Stimulated activated CD4-positive, alpha-beta T cell treated with anti-CD3 and anti-CD28 coated beads, TNF-alpha, amount 100 ng/mL, for 48 hours (primary cell): ENCODE results near the gene GATAD2A.
"Not testable (repeated sequence)": the region's sequence is repeated elsewhere in the genome, so short reads cannot be mapped to it uniquely, and the experiment has no call there.

ENCODE experiments used
- DNase-seq, 3 donors: peaks; one replicate each; pipeline ENCODE4 v3.0.0-alpha.2; 2020; ENCODE audit warnings: low read depth in 3 of 3

GATAD2A gene

GRCh38 chr19:19404879-19405860 is at the start of gene GATAD2A:
GATAD2A (plus strand) TSS chr19:19405675; CDS start chr19:19465346, 59,671 bp downstream.
- DNase-seq: peak; percentile 80 to 92 (median 83)

GRCh38 chr19:19356500-19356899 is 49.0 kb upstream of the GATAD2A start:
- DNase-seq: no peak

GRCh38 chr19:19356901-19357566 is 48.4 kb upstream of the GATAD2A start:
- no peak for DNase-seq

- peak; percentile 59 to 64 (median 64) for DNase-seq
Measured at GRCh38 chr19:19361075-19361594, 44.3 kb upstream of the GATAD2A start.

GRCh38 chr19:19362075-19362474 is 43.4 kb upstream of the GATAD2A start:
- DNase-seq: no peak

- peak; percentile 41 to 63 (median 41) for DNase-seq
Measured at GRCh38 chr19:19366434-19367396, 38.8 kb upstream of the GATAD2A start.

GRCh38 chr19:19368087-19368486 is 37.4 kb upstream of the GATAD2A start:
- DNase-seq: no peak

- no peak for DNase-seq
Measured at GRCh38 chr19:19371059-19371458, 34.4 kb upstream of the GATAD2A start.

- peak in 1 of 3 donors; percentile 23 for DNase-seq
Measured at GRCh38 chr19:19372656-19373416, 32.6 kb upstream of the GATAD2A start.

GRCh38 chr19:19379527-19379926 is 25.9 kb upstream of the GATAD2A start:
- DNase-seq: no peak

GRCh38 chr19:19380316-19380715 is 25.2 kb upstream of the GATAD2A start:
- not testable (repeated sequence) for DNase-seq

GRCh38 chr19:19381007-19381926 is 24.2 kb upstream of the GATAD2A start:
- DNase-seq: no peak

- DNase-seq: no peak
Measured at GRCh38 chr19:19382118-19382517, 23.4 kb upstream of the GATAD2A start.

GRCh38 chr19:19384486-19384885 is 21.0 kb upstream of the GATAD2A start:
- no peak for DNase-seq

GRCh38 chr19:19385131-19385895 is 20.2 kb upstream of the GATAD2A start:
- DNase-seq: peak; percentile 99 to 100 (median 99)

GRCh38 chr19:19385896-19386869 is 19.3 kb upstream of the GATAD2A start:
- peak; percentile 29 to 57 (median 37) for DNase-seq

- DNase-seq: no peak
Measured at GRCh38 chr19:19387108-19387507, 18.4 kb upstream of the GATAD2A start.
